Hepatocyte (in vitro differentiated cells): Measurements from ENCODE around the gene CREB5. TPM values are rescaled to one million over a fixed set of nuclear protein-coding genes. Genes with fewer than 3 reads are reported as not detected.

Source experiments
- DNase-seq: peaks from one replicate; pipeline ENCODE4 v3.0.0-alpha.2; 2016; ENCODE audit warnings: low spot score
- H2AFZ ChIP-seq: fragments of 200-600 bp; sonication (generic); 2 replicates; pipeline ENCODE4 v1.6.0; 2016; ENCODE audit warnings: antibody characterized with exemption, mild to moderate bottlenecking
- H3K27ac ChIP-seq: fragments of 200-600 bp; sonication (generic); 2 replicates; pipeline ENCODE4 v1.5.1; 2016; ENCODE audit warnings: mild to moderate bottlenecking
- H3K27me3 ChIP-seq: fragments of 200-600 bp; sonication (generic); 2 replicates; pipeline ENCODE4 v1.6.1; 2016
- H3K36me3 ChIP-seq: fragments of 200-600 bp; sonication (generic); replicated peaks from 2 replicates; pipeline ENCODE4 v1.5.1; 2016; ENCODE audit warnings: low read depth; ENCODE audit not compliant: insufficient read depth
- H3K4me1 ChIP-seq: fragments of 200-600 bp; sonication (generic); 2 replicates; pipeline ENCODE4 v1.5.1; 2016; ENCODE audit warnings: mild to moderate bottlenecking, moderate library complexity; ENCODE audit not compliant: insufficient read depth
- H3K4me2 ChIP-seq: fragments of 200-600 bp; sonication (generic); 2 replicates; pipeline ENCODE4 v1.6.0; 2016
- H3K4me3 ChIP-seq: fragments of 200-600 bp; sonication (generic); 2 replicates; pipeline ENCODE4 v1.5.1; 2016; ENCODE audit warnings: mild to moderate bottlenecking
- H3K79me2 ChIP-seq: fragments of 200-600 bp; sonication (generic); 2 replicates; pipeline ENCODE4 v1.6.0; 2017; ENCODE audit warnings: mild to moderate bottlenecking
- H3K9me2 ChIP-seq: fragments of 200-600 bp; sonication (generic); replicated peaks from 2 replicates; pipeline ENCODE4 v1.6.0; 2017; ENCODE audit warnings: mild to moderate bottlenecking; ENCODE audit not compliant: insufficient read depth
- H3K9me3 ChIP-seq: fragments of 200-600 bp; sonication (generic); 2 replicates; pipeline ENCODE4 v1.5.1; 2016; ENCODE audit warnings: low read depth, mild to moderate bottlenecking
- H4K20me1 ChIP-seq: fragments of 200-600 bp; sonication (generic); 2 replicates; pipeline ENCODE4 v1.6.0; 2016; ENCODE audit warnings: mild to moderate bottlenecking; ENCODE audit not compliant: insufficient read depth, poor library complexity, severe bottlenecking
- EZH2 ChIP-seq: fragments of 200-600 bp; sonication (generic); IDR thresholded peaks from 2 replicates; pipeline ENCODE4 v1.6.1; 2016; ENCODE audit warnings: antibody characterized with exemption, mild to moderate bottlenecking, borderline replicate concordance
- EZH2phosphoT487 ChIP-seq: fragments of 200-600 bp; sonication (generic); IDR thresholded peaks from one replicate; pipeline ENCODE4 v1.6.1; 2018; ENCODE audit warnings: antibody characterized with exemption, mild to moderate bottlenecking, low read depth, moderate library complexity; ENCODE audit not compliant: unreplicated experiment, severe bottlenecking
- WGBS: methylation state at CpG from one replicate; pipeline ENCODE4 v1.1.6; 2016; ENCODE audit warnings: low lambda C conversion rate; ENCODE audit errors: missing lambda C conversion rate; 5-methylcytosine and 5-hydroxymethylcytosine counted together
- polyA plus RNA-seq: library from polyadenylated mRNA; unstranded; fragments of >200 nt; fragmentation: Nextera tagmentation; extraction: Ambion mirVana; gene quantifications from 2 replicates; pipeline ENCODE4 v1.2.1, GENCODE V29; 2016
- total RNA-seq: library from RNA; depleted of rRNA; stranded (reverse); fragments of >200 nt; gene quantifications from 2 replicates; pipeline ENCODE4 v1.2.3, GENCODE V29; 2014
- TF ChIP-seq, protein P1 (sequence below): fragments of 200-600 bp; sonication (generic); IDR thresholded peaks from 2 replicates; pipeline ENCODE4 v1.5.1; 2016; ENCODE audit warnings: antibody characterized with exemption, mild to moderate bottlenecking; ENCODE audit not compliant: poor library complexity

Gene CREB5
- total and polyA plus RNA-seq, 2 experiments from 2014 or later = 14.0 to 27.9 TPM

DNA sequence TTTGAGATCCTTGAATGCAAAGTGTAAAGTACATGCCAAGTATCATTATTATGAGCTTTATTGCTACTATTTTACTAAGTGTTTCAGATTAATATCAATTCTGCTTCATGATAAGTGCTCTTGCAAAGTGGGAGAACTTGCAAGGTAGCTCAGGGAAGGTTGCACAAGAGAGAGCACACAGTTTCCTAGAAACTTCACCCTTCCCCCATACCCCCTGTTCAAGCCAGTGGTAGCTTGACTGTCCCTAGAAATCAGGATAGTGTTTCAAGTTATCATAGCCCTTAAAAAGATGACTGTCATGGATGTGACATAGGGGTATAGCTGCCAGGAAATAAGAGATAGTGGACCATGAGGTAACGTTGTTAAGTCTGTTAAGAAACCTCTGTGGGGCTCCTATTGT is 294.3 kb downstream of the CREB5 start:
- no peak for DNase-seq
- Histone ChIP-seq H3K9me2 (no peaks in the 10 kb centered on the region), H3K4me2 (no peak overlapping the region), H3K4me3 (no peak overlapping the region), H3K4me1 (peaks cover 5% of the 10 kb centered on the region), H3K27me3 (no peaks in the 10 kb centered on the region), H4K20me1 (no peaks in the 10 kb centered on the region), H3K79me2 (no peaks in the 10 kb centered on the region), H3K27ac (no peak overlapping the region), H3K36me3 (no peaks in the 10 kb centered on the region), H2AFZ (no peak overlapping the region), H3K9me3 (no peaks in the 10 kb centered on the region)
- 83% methylated on average over 1 of the region's 1 CpG for WGBS
- TF ChIP-seq EZH2 (no peak), EZH2phosphoT487 (no peak)
- TF ChIP-seq, protein P1, sequence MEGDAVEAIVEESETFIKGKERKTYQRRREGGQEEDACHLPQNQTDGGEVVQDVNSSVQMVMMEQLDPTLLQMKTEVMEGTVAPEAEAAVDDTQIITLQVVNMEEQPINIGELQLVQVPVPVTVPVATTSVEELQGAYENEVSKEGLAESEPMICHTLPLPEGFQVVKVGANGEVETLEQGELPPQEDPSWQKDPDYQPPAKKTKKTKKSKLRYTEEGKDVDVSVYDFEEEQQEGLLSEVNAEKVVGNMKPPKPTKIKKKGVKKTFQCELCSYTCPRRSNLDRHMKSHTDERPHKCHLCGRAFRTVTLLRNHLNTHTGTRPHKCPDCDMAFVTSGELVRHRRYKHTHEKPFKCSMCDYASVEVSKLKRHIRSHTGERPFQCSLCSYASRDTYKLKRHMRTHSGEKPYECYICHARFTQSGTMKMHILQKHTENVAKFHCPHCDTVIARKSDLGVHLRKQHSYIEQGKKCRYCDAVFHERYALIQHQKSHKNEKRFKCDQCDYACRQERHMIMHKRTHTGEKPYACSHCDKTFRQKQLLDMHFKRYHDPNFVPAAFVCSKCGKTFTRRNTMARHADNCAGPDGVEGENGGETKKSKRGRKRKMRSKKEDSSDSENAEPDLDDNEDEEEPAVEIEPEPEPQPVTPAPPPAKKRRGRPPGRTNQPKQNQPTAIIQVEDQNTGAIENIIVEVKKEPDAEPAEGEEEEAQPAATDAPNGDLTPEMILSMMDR = no peak

DNA sequence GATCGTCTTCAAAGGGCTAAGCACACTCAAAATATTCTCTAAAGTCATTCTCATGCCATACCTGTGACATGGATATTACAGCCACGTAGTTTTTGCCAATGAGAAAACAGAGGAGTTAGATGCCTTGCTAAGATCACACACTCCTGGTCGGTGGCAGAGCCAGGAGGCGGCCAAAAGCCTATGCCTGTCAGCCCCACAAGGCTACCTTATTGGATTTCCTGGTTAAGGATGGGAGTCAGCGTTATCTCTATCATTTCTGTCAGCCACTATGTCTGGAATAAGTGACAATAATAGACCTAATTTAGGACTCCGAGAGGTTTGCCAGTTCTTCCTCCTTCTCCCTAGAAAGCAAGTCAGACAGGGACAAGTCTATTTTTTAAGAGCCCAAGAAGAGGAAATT is 295.0 kb downstream of the CREB5 start:
- H3K36me3 ChIP-seq = no peaks in the 10 kb centered on the region
- H3K9me2 ChIP-seq = no peaks in the 10 kb centered on the region
- DNase-seq = no peak
- WGBS = 83% methylated on average over 6 of the region's 6 CpGs
- H3K4me3 ChIP-seq = no peak overlapping the region
- H2AFZ ChIP-seq = no peak overlapping the region
- H3K27ac ChIP-seq = no peak overlapping the region
- no peaks in the 10 kb centered on the region for H3K27me3 ChIP-seq
- TF ChIP-seq EZH2 (no peak), EZH2phosphoT487 (no peak)
- TF ChIP-seq, protein P1 = no peak
- peaks cover 5% of the 10 kb centered on the region for H3K4me1 ChIP-seq
- no peaks in the 10 kb centered on the region for H3K79me2 ChIP-seq
- H3K9me3 ChIP-seq = no peaks in the 10 kb centered on the region
- no peak overlapping the region for H3K4me2 ChIP-seq
- no peaks in the 10 kb centered on the region for H4K20me1 ChIP-seq

- Histone ChIP-seq H3K4me3 (no peak overlapping the region), H3K27me3 (no peaks in the 10 kb centered on the region), H3K79me2 (no peaks in the 10 kb centered on the region), H2AFZ (no peak overlapping the region), H3K9me2 (no peaks in the 10 kb centered on the region), H3K9me3 (no peaks in the 10 kb centered on the region), H3K4me2 (peak overlapping the region; percentile 73), H3K36me3 (no peaks in the 10 kb centered on the region), H4K20me1 (no peaks in the 10 kb centered on the region), H3K27ac (peak overlapping the region; percentile 2), H3K4me1 (peaks cover 5% of the 10 kb centered on the region)
- 36% methylated on average over 15 of the region's 15 CpGs for WGBS
- no peak for TF ChIP-seq EZH2phosphoT487
- TF ChIP-seq, protein P1 = no peak
- TF ChIP-seq EZH2 = no peak
- peak; percentile 37 for DNase-seq
These were observed 296.0 kb downstream of the CREB5 start for GRCh38 chr7:28708033-28708951.
